K562 (cell line): ENCODE data around the gene SMS. TPM values are rescaled to one million over a fixed set of nuclear protein-coding genes. Genes with fewer than 3 reads are reported as not detected.

ENCODE experiments used
- ESRRB ChIP-seq: fragments of 250-450 bp; sonication (Bioruptor Pico); IDR thresholded peaks from 2 replicates; pipeline ENCODE4 v1.5.0; 2020; ENCODE audit warnings: mild to moderate bottlenecking, moderate library complexity, borderline replicate concordance
- RFX7 ChIP-seq: fragments of 250-450 bp; sonication (Bioruptor Pico); IDR thresholded peaks from 2 replicates; pipeline ENCODE4 v1.5.1; 2021; ENCODE audit warnings: mild to moderate bottlenecking
- WHSC1 ChIP-seq: IDR thresholded peaks from one replicate; pipeline ENCODE4 v1.6.1; 2012; ENCODE audit warnings: low read length, control low read depth, inconsistent platforms
- ZNF507 ChIP-seq: conservative IDR thresholded peaks from 2 replicates; pipeline ENCODE4 v1.6.1; 2017; ENCODE audit warnings: missing genetic modification characterization, missing compliant biosample characterization
- polyA plus RNA-seq, 8 experiments: library from polyadenylated mRNA; depleted of rRNA in 4 of 8; stranded (reverse) in 5 of 8; unstranded in 3 of 8; fragments of >200 nt; fragmentation: Nextera tagmentation in 2 of 8; fragmentation: Illumina TruSeq in 1 of 8; extraction: Ambion mirVana in 2 of 8; extraction: Trizol in 1 of 8; gene quantifications; 2 replicates each; pipeline versions ENCODE4 v1.2.1 to v1.2.3, GENCODE V29; 2011 to 2014; ENCODE audit warnings: inconsistent platforms in 1 of 8, missing spikeins in 1 of 8
- total RNA-seq, 7 experiments: library from RNA; depleted of rRNA in 6 of 7; stranded (reverse); fragments of >200 nt in 6 of 7; fragmentation: Illumina TruSeq in 2 of 7; extraction: Trizol in 2 of 7; gene quantifications; 2 replicates each; pipeline versions ENCODE4 v1.2.1 to v1.2.3, GENCODE V29; 2011 to 2021; ENCODE audit warnings: low replicate concordance in 1 of 7
- TF ChIP-seq, protein P1 (sequence below): IDR thresholded peaks from 2 replicates; pipeline ENCODE4 v1.6.1; 2011; ENCODE audit warnings: borderline replicate concordance, low read depth, mild to moderate bottlenecking, moderate library complexity, low read length; ENCODE audit not compliant: insufficient read depth, poor library complexity, severe bottlenecking
- TF ChIP-seq, protein P2 (sequence below): sonication (generic); formaldehyde crosslinking; IDR thresholded peaks from 2 replicates; pipeline ENCODE4 v1.8.1; 2023; ENCODE audit warnings: mild to moderate bottlenecking, missing genetic modification reagents

SMS gene
- total and polyA plus RNA-seq, 9 of the 15 experiments (the other 6 are each of a cell fraction or from before 2014, with no cell fraction given), result 71.1 to 193 (median 152) TPM

DNA sequence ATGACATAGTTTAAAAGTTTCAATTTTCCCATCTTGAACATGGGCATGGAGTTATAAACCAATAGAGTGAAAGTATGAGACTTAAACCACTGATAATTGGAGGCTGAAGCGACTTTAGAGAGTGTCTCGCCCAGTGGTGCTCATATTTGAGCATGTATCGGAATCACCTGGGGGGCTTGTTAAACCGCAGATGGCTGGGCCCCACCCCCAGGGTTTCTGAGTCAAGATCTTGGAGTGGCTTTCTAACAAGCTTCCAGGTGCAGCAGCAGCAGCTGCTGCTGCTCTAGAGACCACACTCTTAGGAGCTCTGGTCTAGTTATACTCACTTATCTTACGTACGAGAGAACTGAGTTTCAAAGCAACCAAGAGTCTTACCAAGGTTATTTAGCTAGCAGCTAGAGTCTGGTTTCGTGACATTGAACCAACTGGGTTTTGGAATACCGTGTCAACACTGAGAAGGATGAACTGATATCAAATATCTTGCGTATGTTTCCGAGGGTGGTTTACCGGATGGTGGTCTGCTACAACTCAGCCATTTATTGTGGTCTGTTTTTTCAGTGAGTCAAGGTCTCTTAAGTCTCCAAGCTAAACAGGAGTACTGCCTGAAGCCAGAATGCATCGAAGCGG is 97.5 kb downstream of the SMS start (continued):
- TF ChIP-seq, protein P1, sequence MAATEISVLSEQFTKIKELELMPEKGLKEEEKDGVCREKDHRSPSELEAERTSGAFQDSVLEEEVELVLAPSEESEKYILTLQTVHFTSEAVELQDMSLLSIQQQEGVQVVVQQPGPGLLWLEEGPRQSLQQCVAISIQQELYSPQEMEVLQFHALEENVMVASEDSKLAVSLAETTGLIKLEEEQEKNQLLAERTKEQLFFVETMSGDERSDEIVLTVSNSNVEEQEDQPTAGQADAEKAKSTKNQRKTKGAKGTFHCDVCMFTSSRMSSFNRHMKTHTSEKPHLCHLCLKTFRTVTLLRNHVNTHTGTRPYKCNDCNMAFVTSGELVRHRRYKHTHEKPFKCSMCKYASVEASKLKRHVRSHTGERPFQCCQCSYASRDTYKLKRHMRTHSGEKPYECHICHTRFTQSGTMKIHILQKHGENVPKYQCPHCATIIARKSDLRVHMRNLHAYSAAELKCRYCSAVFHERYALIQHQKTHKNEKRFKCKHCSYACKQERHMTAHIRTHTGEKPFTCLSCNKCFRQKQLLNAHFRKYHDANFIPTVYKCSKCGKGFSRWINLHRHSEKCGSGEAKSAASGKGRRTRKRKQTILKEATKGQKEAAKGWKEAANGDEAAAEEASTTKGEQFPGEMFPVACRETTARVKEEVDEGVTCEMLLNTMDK, result no peak
- no peak for TF ChIP-seq RFX7
- TF ChIP-seq, protein P2, sequence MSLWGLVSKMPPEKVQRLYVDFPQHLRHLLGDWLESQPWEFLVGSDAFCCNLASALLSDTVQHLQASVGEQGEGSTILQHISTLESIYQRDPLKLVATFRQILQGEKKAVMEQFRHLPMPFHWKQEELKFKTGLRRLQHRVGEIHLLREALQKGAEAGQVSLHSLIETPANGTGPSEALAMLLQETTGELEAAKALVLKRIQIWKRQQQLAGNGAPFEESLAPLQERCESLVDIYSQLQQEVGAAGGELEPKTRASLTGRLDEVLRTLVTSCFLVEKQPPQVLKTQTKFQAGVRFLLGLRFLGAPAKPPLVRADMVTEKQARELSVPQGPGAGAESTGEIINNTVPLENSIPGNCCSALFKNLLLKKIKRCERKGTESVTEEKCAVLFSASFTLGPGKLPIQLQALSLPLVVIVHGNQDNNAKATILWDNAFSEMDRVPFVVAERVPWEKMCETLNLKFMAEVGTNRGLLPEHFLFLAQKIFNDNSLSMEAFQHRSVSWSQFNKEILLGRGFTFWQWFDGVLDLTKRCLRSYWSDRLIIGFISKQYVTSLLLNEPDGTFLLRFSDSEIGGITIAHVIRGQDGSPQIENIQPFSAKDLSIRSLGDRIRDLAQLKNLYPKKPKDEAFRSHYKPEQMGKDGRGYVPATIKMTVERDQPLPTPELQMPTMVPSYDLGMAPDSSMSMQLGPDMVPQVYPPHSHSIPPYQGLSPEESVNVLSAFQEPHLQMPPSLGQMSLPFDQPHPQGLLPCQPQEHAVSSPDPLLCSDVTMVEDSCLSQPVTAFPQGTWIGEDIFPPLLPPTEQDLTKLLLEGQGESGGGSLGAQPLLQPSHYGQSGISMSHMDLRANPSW (CRISPR knock-in tag), result no peak
- TF ChIP-seq ESRRB (CRISPR knock-in tag), result no peak
- TF ChIP-seq WHSC1, result no peak
- TF ChIP-seq ZNF507, result no peak
